IMR-90 (cell line): ENCODE measurements around the gene CMTM6. TPM values are rescaled to one million over a fixed set of nuclear protein-coding genes. Genes with fewer than 3 reads are reported as not detected.

Experiments used
- ATAC-seq: fragments of 200-7000 bp; cut with Tn5 transposase; 2 replicates; pipeline ENCODE4 v1.9.1; 2020; ENCODE audit warnings: low read depth, mild to moderate bottlenecking, moderate library complexity
- BruUV-seq: library from RNA; stranded (reverse); fragments of 400-500 nt; replicated peaks from 2 replicates; lab custom pipeline; 2021; lab: Mats Ljungman, UMichigan
- CTCF ChIA-PET: fragments of 300-600 bp; formaldehyde crosslinking; extraction: SDS; loops from one replicate; lab custom pipeline; 2021; ENCODE audit warnings: antibody characterized with exemption; lab: Yijun Ruan, JAX
- POLR2A ChIA-PET: fragments of 300-600 bp; sonication (Branson Sonifier 250); formaldehyde crosslinking; loops from one replicate; lab custom pipeline; 2022; ENCODE audit warnings: antibody characterized with exemption; ENCODE audit not compliant: unreplicated experiment; lab: Charles Lee
- DNase-seq: peaks from one replicate; pipeline ENCODE4 v3.0.0; 2013
- H2AFZ ChIP-seq: replicated peaks from 2 replicates; pipeline ENCODE3; 2013; ENCODE audit warnings: low read length, mild to moderate bottlenecking; ENCODE audit not compliant: poor library complexity
- H2AK5ac ChIP-seq: 2 replicates; pipeline ENCODE4 v1.6.1; 2013; ENCODE audit warnings: low read depth, low read length, inconsistent platforms
- H2AK9ac ChIP-seq: replicated peaks from 2 replicates; pipeline ENCODE3; 2013; ENCODE audit warnings: mild to moderate bottlenecking, low read depth, low read length, moderate library complexity; ENCODE audit not compliant: poor library complexity
- H2BK120ac ChIP-seq: 2 replicates; pipeline ENCODE4 v1.6.1; 2013; ENCODE audit warnings: low read depth, low read length, inconsistent platforms
- H2BK15ac ChIP-seq: 3 replicates; pipeline ENCODE4 v1.6.1; 2013; ENCODE audit warnings: low read depth, low read length, inconsistent platforms
- H2BK20ac ChIP-seq: 2 replicates; pipeline ENCODE4 v1.6.1; 2013; ENCODE audit warnings: low read depth, mild to moderate bottlenecking, inconsistent platforms, low read length, moderate library complexity
- H2BK5ac ChIP-seq: 2 replicates; pipeline ENCODE4 v1.6.1; 2013; ENCODE audit warnings: mild to moderate bottlenecking, low read depth, low read length, inconsistent platforms; ENCODE audit not compliant: poor library complexity, severe bottlenecking
- H3K14ac ChIP-seq: replicated peaks from 2 replicates; pipeline ENCODE4 v1.6.1; 2013; ENCODE audit warnings: low read depth, low read length, inconsistent platforms
- H3K18ac ChIP-seq: 2 replicates; pipeline ENCODE4 v1.6.1; 2013; ENCODE audit warnings: low read depth, low read length, control low read depth
- H3K23ac ChIP-seq: 2 replicates; pipeline ENCODE4 v1.6.1; 2013; ENCODE audit warnings: low read depth, low read length, inconsistent platforms
- H3K27ac ChIP-seq: 2 replicates; pipeline ENCODE4 v1.5.1; 2013; ENCODE audit warnings: mild to moderate bottlenecking, control low read depth, low read length; ENCODE audit not compliant: insufficient read depth
- H3K27me3 ChIP-seq: 2 replicates; pipeline ENCODE4 v1.6.1; 2013; ENCODE audit warnings: low read length; ENCODE audit not compliant: control insufficient read depth, insufficient read depth
- H3K36me3 ChIP-seq: 2 replicates; pipeline ENCODE4 v1.6.1; 2013; ENCODE audit warnings: low read length, mixed read lengths; ENCODE audit not compliant: control insufficient read depth, insufficient read depth
- H3K4ac ChIP-seq: 2 replicates; pipeline ENCODE4 v1.6.1; 2013; ENCODE audit warnings: low read depth, low read length, inconsistent platforms
- H3K4me1 ChIP-seq: 2 replicates; pipeline ENCODE4 v1.6.1; 2013; ENCODE audit warnings: low read length, mixed read lengths; ENCODE audit not compliant: control insufficient read depth, insufficient read depth
- H3K4me2 ChIP-seq: 2 replicates; pipeline ENCODE4 v1.6.1; 2013; ENCODE audit warnings: low read depth, mild to moderate bottlenecking, control low read depth, low read length, moderate library complexity
- H3K4me3 ChIP-seq: 2 replicates; pipeline ENCODE4 v1.5.1; 2013; ENCODE audit warnings: low read depth, mild to moderate bottlenecking, control low read depth, low read length, moderate library complexity; ENCODE audit not compliant: insufficient read depth
- H3K56ac ChIP-seq: 2 replicates; pipeline ENCODE4 v1.6.1; 2013; ENCODE audit warnings: low read length, inconsistent platforms; ENCODE audit not compliant: insufficient read depth; ENCODE audit errors: extremely low read depth
- H3K79me1 ChIP-seq, 2 experiments: 2 replicates each; pipeline ENCODE4 v1.6.1; 2013; ENCODE audit warnings: low read length in 2 of 2, inconsistent platforms in 1 of 2, low read depth in 1 of 2
- H3K9ac ChIP-seq: 2 replicates; pipeline ENCODE4 v1.6.1; 2013; ENCODE audit warnings: low read depth, low read length, control low read depth
- H3K9me1 ChIP-seq: 2 replicates; pipeline ENCODE4 v1.6.1; 2013; ENCODE audit warnings: low read length, inconsistent platforms; ENCODE audit not compliant: insufficient read depth
- H3K9me3 ChIP-seq: 2 replicates; pipeline ENCODE4 v1.6.1; 2013; ENCODE audit warnings: low read length; ENCODE audit not compliant: control insufficient read depth, insufficient read depth
- H4K20me1 ChIP-seq: 2 replicates; pipeline ENCODE4 v1.6.1; 2013; ENCODE audit warnings: low read length, inconsistent platforms; ENCODE audit not compliant: insufficient read depth
- H4K5ac ChIP-seq: 2 replicates; pipeline ENCODE4 v1.6.1; 2013; ENCODE audit warnings: mild to moderate bottlenecking, low read depth, low read length, control low read depth
- H4K8ac ChIP-seq, 2 experiments: 2 replicates each; pipeline ENCODE4 v1.6.1; 2013; ENCODE audit warnings: low read depth in 2 of 2, low read length in 2 of 2, control low read depth in 1 of 2, inconsistent platforms in 1 of 2
- H4K91ac ChIP-seq: 2 replicates; pipeline ENCODE4 v1.6.1; 2013; ENCODE audit warnings: low read depth, low read length, inconsistent platforms; ENCODE audit not compliant: insufficient read depth
- CHD1 ChIP-seq: IDR thresholded peaks from 2 replicates; pipeline ENCODE4 v1.6.1; 2012; ENCODE audit warnings: low read depth, low read length, improper control_type of control experiment
- ELK1 ChIP-seq: fragments of 150-350 bp; IDR thresholded peaks from 2 replicates; pipeline ENCODE4 v1.6.1; 2016; ENCODE audit warnings: low read depth, mild to moderate bottlenecking, low read length, moderate library complexity, borderline replicate concordance
- MAZ ChIP-seq: IDR thresholded peaks from 2 replicates; pipeline ENCODE4 v1.6.1; 2012; ENCODE audit warnings: low read depth, mild to moderate bottlenecking, low read length, improper control_type of control experiment, moderate library complexity, borderline replicate concordance
- POLR2A ChIP-seq: IDR thresholded peaks from 2 replicates; pipeline ENCODE4 v1.6.1; 2012; ENCODE audit warnings: mild to moderate bottlenecking, low read depth, low read length
- RFX5 ChIP-seq: IDR thresholded peaks from 2 replicates; pipeline ENCODE4 v1.8.0; 2012; ENCODE audit warnings: low read depth, mild to moderate bottlenecking, low read length, moderate library complexity
- USF2 ChIP-seq: fragments of 150-350 bp; IDR thresholded peaks from 2 replicates; pipeline ENCODE4 v1.6.1; 2017; ENCODE audit warnings: mild to moderate bottlenecking, antibody characterized with exemption, low read length, low read depth
- WGBS, 2 experiments: methylation state at CpG; one replicate each; pipeline versions ENCODE4 v1.1.5 to v1.1.7; 2013; ENCODE audit warnings: missing lambda C conversion rate in 2 of 2; ENCODE audit not compliant: insufficient read length in 1 of 2; ENCODE audit errors: extremely low coverage in 2 of 2; 5-methylcytosine and 5-hydroxymethylcytosine counted together
- dilution Hi-C: fragments of 300-500 bp; cut with HindIII; formaldehyde crosslinking; loops from one replicate; pipeline ENCODE4 v1.14.3; 2018; ENCODE audit warnings: low sequenced_read_pairs; ENCODE audit not compliant: unreplicated experiment
- in situ Hi-C: fragments of 300-500 bp; cut with MboI; formaldehyde crosslinking; loops from 3 replicates; pipeline ENCODE4 v1.14.3; 2019; ENCODE audit warnings: low sequenced_read_pairs, inconsistent platforms, mixed read lengths
- intact Hi-C: fragments of 100-400 bp; cut with micrococcal nuclease; formaldehyde crosslinking; loops from 2 replicates; pipeline ENCODE4 v1.10.0; 2022
- polyA plus RNA-seq, 3 experiments: library from polyadenylated mRNA; depleted of rRNA; stranded (reverse); fragments of >200 nt; gene quantifications; 2 replicates each; pipeline ENCODE4 v1.2.3, GENCODE V29; 2012; ENCODE audit warnings: low replicate concordance in 1 of 3
- total RNA-seq: library from RNA; depleted of rRNA; stranded (reverse); fragments of >200 nt; gene quantifications from 2 replicates; pipeline ENCODE4 v1.2.3, GENCODE V29; 2012

CMTM6 gene
- total and polyA plus RNA-seq, 2 of the 4 experiments (the other 2 are of a cell fraction) = 29.4 to 36.6 TPM

GRCh38 chr3:32459450-32459849 lies 43.2 kb downstream of the CMTM6 start:
- H3K27me3 ChIP-seq = no peaks in the 10 kb centered on the region
- peaks cover 5% of the 10 kb centered on the region for H3K4me1 ChIP-seq
- no peak overlapping the region for H3K4me3 ChIP-seq
- ATAC-seq = no peak
- H3K9me3 ChIP-seq = no peaks in the 10 kb centered on the region
- no peak overlapping the region for H3K56ac ChIP-seq
- no peak overlapping the region for H2BK15ac ChIP-seq
- 0 out of 2 replicates have a peak, but pooled peaks cover 6% of the 10 kb centered on the region for H4K20me1 ChIP-seq
- no peak overlapping the region for H2AFZ ChIP-seq
- no peak overlapping the region for H2AK5ac ChIP-seq
- ChIA-PET CTCF (no interaction called here), POLR2A (no interaction called here)
- no peak overlapping the region for H2BK20ac ChIP-seq
- H4K5ac ChIP-seq = no peak overlapping the region
- H4K8ac ChIP-seq = no peak overlapping the region
- no peak overlapping the region for H3K23ac ChIP-seq
- H3K14ac ChIP-seq = no peak overlapping the region
- H2AK9ac ChIP-seq = no peak overlapping the region
- WGBS, 2 experiments = no CpG with 5 or more reads among the region's 5 CpGs
- no peak overlapping the region for H3K4ac ChIP-seq
- no peak overlapping the region for H3K4me2 ChIP-seq
- DNase-seq = no peak
- H2BK5ac ChIP-seq = no peak overlapping the region
- in situ Hi-C loops (no loop called here), dilution Hi-C loops (no loop called here), intact Hi-C loops (no loop called here)
- H3K36me3 ChIP-seq = no peaks in the 10 kb centered on the region
- H3K27ac ChIP-seq = no peak overlapping the region
- no peak overlapping the region for H3K9ac ChIP-seq
- TF ChIP-seq RFX5 (no peak), CHD1 (no peak), ELK1 (no peak), MAZ (no peak), USF2 (no peak), POLR2A (no peak)
- no peak overlapping the region for H4K91ac ChIP-seq
- no peak overlapping the region for H3K18ac ChIP-seq
- no peak overlapping the region for H2BK120ac ChIP-seq
- H3K9me1 ChIP-seq = peaks cover 8% of the 10 kb centered on the region; the same call in 1 of the 2 replicates
- no peaks in the 10 kb centered on the region for H3K79me1 ChIP-seq
- no TSS peak for BruUV-seq
